Measurements from ENCODE around the gene MMS19. TPM values are rescaled to one million over a fixed set of nuclear protein-coding genes. Genes with fewer than 3 reads are reported as not detected.

Gene MMS19
- total RNA-seq, 1 experiment from 2014 or later = 70.6 TPM

GRCh38 chr10:97506199-97506991, 8.2 kb upstream of the MMS19 start:
- no peaks in the 10 kb centered on the region for H3K4me1 ChIP-seq (ENCODE audit: insufficient read depth, low read length, poor library complexity, severe bottlenecking)
- H3K27me3 ChIP-seq (replicated peaks; ENCODE audit: insufficient read depth, low read depth, low read length, poor library complexity) = peaks cover 6% of the 10 kb centered on the region
- no peaks in the 10 kb centered on the region for H3K36me3 ChIP-seq (ENCODE audit: insufficient read depth, low read length, poor library complexity, severe bottlenecking)
- POLR2A ChIA-PET (ENCODE audit: low non-redundant PET) = interaction anchor here (0.7 kb wide), 1 partner anchor 23 kb away, joined by 4 read pairs; no protein-coding TSS in a partner anchor
- TF ChIP-seq EZH2 (IDR thresholded peaks at IDR 0.05; ENCODE audit: borderline replicate concordance, low read depth, low read length, poor library complexity, severe bottlenecking) (no peak), CTCF (conservative IDR thresholded peaks at IDR 0.05; ENCODE audit: low read depth, low read length) (no peak)
- CTCF ChIA-PET = no interaction called here
- no peak for DNase-seq (ENCODE audit: low spot score)
- H3K9me3 ChIP-seq (ENCODE audit: low read depth, low read length, poor library complexity, severe bottlenecking) = no peaks in the 10 kb centered on the region
- H3K4me3 ChIP-seq (ENCODE audit: low read depth, low read length, poor library complexity, severe bottlenecking) = no peak overlapping the region
- no TSS peak for BruUV-seq (replicated peaks)
- intact Hi-C loops (cut with micrococcal nuclease; ENCODE audit: unreplicated experiment) = no loop called here
- no peak overlapping the region for H3K27ac ChIP-seq (ENCODE audit: low read depth, low read length, poor library complexity, severe bottlenecking)

- no peak for DNase-seq (ENCODE audit: low spot score)
- no TSS peak for BruUV-seq (replicated peaks)
- Histone ChIP-seq H3K4me3 (ENCODE audit: low read depth, low read length, poor library complexity, severe bottlenecking) (no peak overlapping the region), H3K27ac (ENCODE audit: low read depth, low read length, poor library complexity, severe bottlenecking) (no peak overlapping the region), H3K9me3 (ENCODE audit: low read depth, low read length, poor library complexity, severe bottlenecking) (no peaks in the 10 kb centered on the region), H3K36me3 (ENCODE audit: insufficient read depth, low read length, poor library complexity, severe bottlenecking) (no peaks in the 10 kb centered on the region), H3K4me1 (ENCODE audit: insufficient read depth, low read length, poor library complexity, severe bottlenecking) (peaks cover under 1% of the 10 kb centered on the region), H3K27me3 (replicated peaks; ENCODE audit: insufficient read depth, low read depth, low read length, poor library complexity) (peaks cover 17% of the 10 kb centered on the region)
- POLR2A ChIA-PET (ENCODE audit: low non-redundant PET) = no interaction called here
- CTCF ChIA-PET = interaction anchor here (0.6 kb wide), 1 partner anchor 210 kb away, joined by 4 read pairs; no protein-coding TSS in a partner anchor
- intact Hi-C loops (cut with micrococcal nuclease; ENCODE audit: unreplicated experiment) = no loop called here
- TF ChIP-seq CTCF (conservative IDR thresholded peaks at IDR 0.05; ENCODE audit: low read depth, low read length) (no peak), EZH2 (IDR thresholded peaks at IDR 0.05; ENCODE audit: borderline replicate concordance, low read depth, low read length, poor library complexity, severe bottlenecking) (no peak)
These were observed 6.9 kb upstream of the MMS19 start for GRCh38 chr10:97505152-97505551.

GRCh38 chr10:97503406-97503805, 5.2 kb upstream of the MMS19 start:
- intact Hi-C loops (cut with micrococcal nuclease; ENCODE audit: unreplicated experiment) = no loop called here
- CTCF ChIA-PET = no interaction called here
- Histone ChIP-seq H3K4me1 (ENCODE audit: insufficient read depth, low read length, poor library complexity, severe bottlenecking) (peaks cover 7% of the 10 kb centered on the region), H3K27ac (ENCODE audit: low read depth, low read length, poor library complexity, severe bottlenecking) (no peak overlapping the region), H3K27me3 (replicated peaks; ENCODE audit: insufficient read depth, low read depth, low read length, poor library complexity) (peaks cover 27% of the 10 kb centered on the region), H3K4me3 (ENCODE audit: low read depth, low read length, poor library complexity, severe bottlenecking) (no peak overlapping the region), H3K36me3 (ENCODE audit: insufficient read depth, low read length, poor library complexity, severe bottlenecking) (no peaks in the 10 kb centered on the region), H3K9me3 (ENCODE audit: low read depth, low read length, poor library complexity, severe bottlenecking) (no peaks in the 10 kb centered on the region)
- no TSS peak for BruUV-seq (replicated peaks)
- POLR2A ChIA-PET (ENCODE audit: low non-redundant PET) = no interaction called here
- no peak for TF ChIP-seq EZH2 (IDR thresholded peaks at IDR 0.05; ENCODE audit: borderline replicate concordance, low read depth, low read length, poor library complexity, severe bottlenecking)
- no peak for TF ChIP-seq CTCF (conservative IDR thresholded peaks at IDR 0.05; ENCODE audit: low read depth, low read length)
- no peak for DNase-seq (ENCODE audit: low spot score)

All from A673 (cell line).